GM12878 (cell line): ENCODE data around the gene BPI. TPM values are rescaled to one million over a fixed set of nuclear protein-coding genes. Genes with fewer than 3 reads are reported as not detected.

Source experiments
- ATAC-seq: fragments of 200-7000 bp; cut with Tn5 transposase; 3 replicates; pipeline ENCODE4 v1.9.1; 2020; ENCODE audit warnings: mild to moderate bottlenecking, moderate library complexity
- BruUV-seq: library from RNA; stranded (reverse); fragments of 400-500 nt; replicated peaks from 2 replicates; lab custom pipeline; 2021; lab: Mats Ljungman, UMichigan
- CTCF ChIA-PET: fragments of 300-600 bp; sonication (Branson Sonifier 250); formaldehyde crosslinking; extraction: SDS; loops from one replicate; lab custom pipeline; 2021; ENCODE audit warnings: inconsistent platforms; lab: Yijun Ruan, JAX
- POLR2A ChIA-PET: fragments of 350-600 bp; formaldehyde crosslinking; extraction: SDS; loops from one replicate; lab custom pipeline; 2021; ENCODE audit warnings: inconsistent platforms; lab: Charles Lee
- RAD21 ChIA-PET: fragments of 300-600 bp; sonication (Branson Sonifier 250); formaldehyde crosslinking; loops from one replicate; lab custom pipeline; 2023; ENCODE audit warnings: antibody characterized with exemption; ENCODE audit not compliant: unreplicated experiment; lab: Charles Lee
- SMC1A ChIA-PET: fragments of 300-600 bp; sonication (Branson Sonifier 250); formaldehyde crosslinking; loops from one replicate; lab custom pipeline; 2023; ENCODE audit not compliant: unreplicated experiment, uncharacterized antibody; lab: Charles Lee
- DNase-seq: peaks from one replicate; pipeline ENCODE4 v3.0.0-alpha.2; 2011; ENCODE audit warnings: low read depth, low spot score
- FAIRE-seq: peaks from 3 replicates; lab custom pipeline; 2011; peaks lifted over from hg19 to GRCh38; lab: Jason Lieb, UNC
- H2AFZ ChIP-seq: 2 replicates; pipeline ENCODE4 v1.6.0; 2011; ENCODE audit warnings: low read depth, low read length, control low read depth; ENCODE audit not compliant: control insufficient read depth
- H3K27ac ChIP-seq: 2 replicates; pipeline ENCODE4 v1.5.1; 2011; ENCODE audit warnings: control low read depth; ENCODE audit not compliant: control insufficient read depth, insufficient read depth
- H3K27me3 ChIP-seq, 2 experiments: replicated peaks in 1 of 2; 2 replicates each; pipeline versions ENCODE4 v1.6.0 to v1.6.1; 2011; ENCODE audit warnings: low read length in 1 of 2; ENCODE audit not compliant: control insufficient read depth in 2 of 2, insufficient read depth in 2 of 2
- H3K36me3 ChIP-seq, 2 experiments: 2 replicates each; pipeline ENCODE4 v1.5.1; 2011; ENCODE audit warnings: low read length in 1 of 2; ENCODE audit not compliant: control insufficient read depth in 2 of 2, insufficient read depth in 2 of 2
- H3K4me1 ChIP-seq: 2 replicates; pipeline ENCODE4 v1.6.1; 2011; ENCODE audit warnings: mild to moderate bottlenecking, low read length, moderate library complexity, mixed read lengths; ENCODE audit not compliant: control insufficient read depth, insufficient read depth
- H3K4me2 ChIP-seq: 2 replicates; pipeline ENCODE4 v1.6.0; 2011; ENCODE audit warnings: control low read depth; ENCODE audit not compliant: control insufficient read depth, insufficient read depth
- H3K4me3 ChIP-seq: fragments of 200-600 bp; sonication (generic); 2 replicates; pipeline ENCODE4 v1.5.1; 2016
- H3K79me2 ChIP-seq: 2 replicates; pipeline ENCODE4 v1.6.0; 2011; ENCODE audit warnings: low read length; ENCODE audit not compliant: control insufficient read depth, insufficient read depth
- H3K9ac ChIP-seq: 2 replicates; pipeline ENCODE4 v1.8.0; 2011; ENCODE audit warnings: low read length, control low read depth, mixed read lengths; ENCODE audit not compliant: control insufficient read depth, insufficient read depth
- H3K9me3 ChIP-seq: replicated peaks from 3 replicates; pipeline ENCODE4 v1.5.1; 2011; ENCODE audit warnings: mild to moderate bottlenecking, low read length; ENCODE audit not compliant: control insufficient read depth, insufficient read depth
- H4K20me1 ChIP-seq: 2 replicates; pipeline ENCODE4 v1.6.0; 2011; ENCODE audit not compliant: control insufficient read depth, insufficient read depth
- ATF2 ChIP-seq: IDR thresholded peaks from 2 replicates; pipeline ENCODE4 v1.6.1; 2012; ENCODE audit warnings: low read length, inconsistent platforms
- ATF7 ChIP-seq: fragments of 450-650 bp; IDR thresholded peaks from 2 replicates; pipeline ENCODE4 v1.6.1; 2016; ENCODE audit warnings: low read depth, mild to moderate bottlenecking
- BRCA1 ChIP-seq: IDR thresholded peaks from 2 replicates; pipeline ENCODE4 v1.6.1; 2011; ENCODE audit warnings: low read depth, low read length, improper control_type of control experiment
- CEBPZ ChIP-seq: fragments of 150-350 bp; IDR thresholded peaks from 2 replicates; pipeline ENCODE4 v1.6.1; 2016; ENCODE audit warnings: low read depth, low read length
- EED ChIP-seq: sonication (generic); IDR thresholded peaks from 2 replicates; pipeline ENCODE4 v1.6.1; 2016; ENCODE audit warnings: antibody characterized with exemption, low read depth
- EP300 ChIP-seq, 2 experiments: fragments of 150-350 bp in 1 of 2; IDR thresholded peaks; 2 replicates each; pipeline ENCODE4 v1.6.1; 2011 to 2012; ENCODE audit warnings: low read depth in 2 of 2, low read length in 2 of 2, borderline replicate concordance in 1 of 2, improper control_type of control experiment in 1 of 2, inconsistent platforms in 1 of 2; ENCODE audit not compliant: control insufficient read depth in 1 of 2
- EZH2 ChIP-seq: IDR thresholded peaks from 2 replicates; pipeline ENCODE4 v1.6.1; 2012; ENCODE audit warnings: low read depth, mild to moderate bottlenecking, control low read depth, inconsistent platforms, low read length, borderline replicate concordance; ENCODE audit not compliant: control insufficient read depth
- GATAD2B ChIP-seq: fragments of 450-650 bp; conservative IDR thresholded peaks from 2 replicates; pipeline ENCODE4 v1.6.1; 2017; ENCODE audit warnings: low read depth, mild to moderate bottlenecking, moderate library complexity
- JUND ChIP-seq: IDR thresholded peaks from 2 replicates; pipeline ENCODE4 v1.6.1; 2012; ENCODE audit warnings: low read depth, mild to moderate bottlenecking, low read length, improper control_type of control experiment, moderate library complexity
- MTA2 ChIP-seq: fragments of 450-650 bp; IDR thresholded peaks from 2 replicates; pipeline ENCODE4 v1.6.1; 2016; ENCODE audit warnings: low read depth, mild to moderate bottlenecking, moderate library complexity
- MYC ChIP-seq: IDR thresholded peaks from 2 replicates; pipeline ENCODE4 v1.6.1; 2011; ENCODE audit warnings: mild to moderate bottlenecking, low read length, moderate library complexity, inconsistent platforms; ENCODE audit not compliant: insufficient read depth, insufficient replicate concordance, insufficient read length, severe bottlenecking
- NFIC ChIP-seq: IDR thresholded peaks from 2 replicates; pipeline ENCODE4 v1.6.1; 2012; ENCODE audit warnings: low read depth, mild to moderate bottlenecking, inconsistent platforms, low read length, moderate library complexity
- POU2F2 ChIP-seq: IDR thresholded peaks from 3 replicates; pipeline ENCODE4 v1.6.1; 2011; ENCODE audit warnings: low read depth, mild to moderate bottlenecking, low read length, borderline replicate concordance
- RBBP5 ChIP-seq: fragments of 200-600 bp; sonication (generic); conservative IDR thresholded peaks from 2 replicates; pipeline ENCODE4 v1.6.1; 2016
- TCF12 ChIP-seq: IDR thresholded peaks from 2 replicates; pipeline ENCODE4 v1.6.1; 2011; ENCODE audit warnings: low read depth, mild to moderate bottlenecking, low read length
- ZNF24 ChIP-seq: fragments of 450-650 bp; IDR thresholded peaks from 2 replicates; pipeline ENCODE4 v1.6.1; 2017; ENCODE audit warnings: antibody characterized with exemption, mild to moderate bottlenecking
- ZNF622 ChIP-seq: fragments of 450-650 bp; IDR thresholded peaks from 2 replicates; pipeline ENCODE4 v1.6.1; 2017; ENCODE audit warnings: mild to moderate bottlenecking, inconsistent platforms
- WGBS: methylation state at CpG from one replicate; pipeline ENCODE4 v1.1.6; 2016; ENCODE audit warnings: low lambda C conversion rate; ENCODE audit not compliant: insufficient replicate concordance, insufficient coverage; ENCODE audit errors: missing lambda C conversion rate; 5-methylcytosine and 5-hydroxymethylcytosine counted together
- in situ Hi-C: fragments of 300-500 bp; cut with MboI; formaldehyde crosslinking; loops from 9 replicates; pipeline ENCODE4 v1.14.3; 2018; ENCODE audit warnings: mixed read lengths
- intact Hi-C: fragments of 100-400 bp; cut with micrococcal nuclease; formaldehyde crosslinking; loops from one replicate; pipeline ENCODE4 v1.14.2; 2022; ENCODE audit not compliant: unreplicated experiment
- polyA plus RNA-seq, 11 experiments: library from polyadenylated mRNA; depleted of rRNA in 4 of 11; unstranded in 6 of 11; stranded (reverse) in 5 of 11; fragments of >200 nt; fragmentation: Nextera tagmentation in 4 of 11; fragmentation: Illumina TruSeq in 1 of 11; extraction: Ambion mirVana in 4 of 11; extraction: Trizol in 1 of 11; gene quantifications; 1 replicate in 1 of 11; 2 replicates in 10 of 11; pipeline versions ENCODE4 v1.2.1 to v1.2.3, GENCODE V29; 2011 to 2016; ENCODE audit warnings: inconsistent platforms in 2 of 11, missing spikeins in 2 of 11, low read depth in 1 of 11
- total RNA-seq, 4 experiments: library from RNA; depleted of rRNA in 3 of 4; stranded (reverse); fragments of >200 nt in 3 of 4; fragmentation: Illumina TruSeq in 1 of 4; extraction: Trizol in 1 of 4; gene quantifications; 2 replicates each; pipeline versions ENCODE4 v1.2.1 to v1.2.3, GENCODE V29; 2013 to 2021

The BPI gene
- total and polyA plus RNA-seq, 10 of the 15 experiments (the other 5 are each of a cell fraction or from before 2014, with no cell fraction given) = not detected

DNA sequence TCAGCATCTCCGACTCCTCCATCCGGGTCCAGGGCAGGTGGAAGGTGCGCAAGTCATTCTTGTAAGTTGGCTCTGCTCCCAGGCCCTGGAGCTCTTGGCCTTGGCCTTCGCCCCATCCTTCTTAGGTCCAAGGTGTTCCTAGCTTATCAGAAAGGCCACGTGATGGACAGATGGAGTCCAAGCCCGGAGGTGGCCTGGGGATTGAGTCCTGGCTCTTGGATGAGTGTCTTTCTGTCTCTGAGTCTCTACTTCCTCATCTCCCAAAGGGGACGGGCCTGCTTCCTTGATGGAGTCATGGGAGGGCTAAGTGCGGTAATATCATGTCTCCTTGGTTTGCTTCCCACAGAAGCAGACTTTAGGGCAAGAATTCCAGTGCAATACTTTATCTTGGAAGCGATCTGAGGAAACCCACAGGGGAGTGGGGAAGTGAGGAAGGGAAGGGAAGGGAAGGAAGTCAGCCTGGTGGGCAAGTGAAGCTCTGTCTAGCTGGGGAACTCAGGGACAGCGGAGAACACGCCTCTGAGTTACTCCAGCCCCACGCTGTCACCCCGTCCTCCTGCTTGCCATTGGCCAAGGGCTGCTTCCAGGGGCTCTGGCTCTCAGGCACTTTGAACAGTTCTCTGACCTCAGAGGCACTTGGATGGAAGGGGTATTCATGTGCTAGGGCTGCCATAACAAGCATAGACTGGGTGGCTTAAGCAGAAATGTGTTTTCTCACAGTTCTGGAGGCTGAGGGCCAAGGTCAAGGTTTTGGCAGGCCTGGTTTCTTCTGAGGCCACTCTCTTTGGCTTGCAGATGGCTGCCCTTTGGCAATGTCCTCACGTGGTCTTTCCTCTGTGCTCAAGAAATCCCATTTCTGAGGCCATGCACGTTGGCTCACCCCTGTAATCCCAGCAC, 47.2 kb downstream of the BPI start:
- POLR2A ChIA-PET = no interaction called here
- no peak overlapping the region for H3K9ac ChIP-seq
- WGBS = 36% methylated on average over 15 of the region's 15 CpGs
- no peak overlapping the region for H2AFZ ChIP-seq
- RAD21 ChIA-PET = no interaction called here
- no TSS peak for BruUV-seq
- no peaks in the 10 kb centered on the region for H3K4me1 ChIP-seq
- H3K79me2 ChIP-seq = no peaks in the 10 kb centered on the region
- DNase-seq = no peak
- H3K36me3 ChIP-seq = no peaks in the 10 kb centered on the region
- H3K9me3 ChIP-seq = no peaks in the 10 kb centered on the region
- TF ChIP-seq ZNF24 (no peak), ZNF622 (no peak), MTA2 (no peak), GATAD2B (no peak), MYC (no peak), NFIC (no peak), POU2F2 (no peak), ATF2 (no peak), ATF7 (no peak), CEBPZ (no peak), TCF12 (no peak), JUND (no peak), RBBP5 (no peak), BRCA1 (no peak), EP300 (IDR thresholded peaks at IDR 0.05; ENCODE audit: borderline replicate concordance in 1 of 2, control insufficient read depth in 1 of 2, low read depth in 2 of 2, low read length in 2 of 2) (no peak), EZH2 (no peak), EED (no peak)
- TF ChIP-seq, all 136 proteins: peak for 0
- ChIA-PET CTCF (no interaction called here), SMC1A (no interaction called here)
- FAIRE-seq = no peak
- Histone ChIP-seq H4K20me1 (no peaks in the 10 kb centered on the region), H3K27me3 (peaks cover 3 to 6% of the 10 kb centered on the region in 2 experiments; a peak in 3 of 4 replicates), H3K4me2 (no peak overlapping the region), H3K4me3 (no peak overlapping the region), H3K27ac (no peak overlapping the region)
- intact Hi-C loops = no loop called here
- no peak for ATAC-seq
- in situ Hi-C loops = no loop called here
